T1000 (cell line): ENCODE results near the gene ADAMTSL3.
"Not testable (repeated sequence)": the region's sequence is repeated elsewhere in the genome, so short reads cannot be mapped to it uniquely, and the experiment has no call there.

Source experiments
- DNase-seq: peaks from one replicate; lab custom pipeline; 2025; ENCODE audit warnings: mixed read lengths; lab: John Stamatoyannopoulos, UW

ADAMTSL3 gene

GRCh38 chr15:83919978-83920510 lies 266.1 kb downstream of the ADAMTSL3 start:
- no peak for DNase-seq

GRCh38 chr15:83922649-83923294 lies 268.8 kb downstream of the ADAMTSL3 start:
- no peak for DNase-seq

GRCh38 chr15:83926116-83926515 lies 272.2 kb downstream of the ADAMTSL3 start:
- no peak for DNase-seq

GRCh38 chr15:83927704-83928391 lies 273.9 kb downstream of the ADAMTSL3 start:
- DNase-seq, result no peak

GRCh38 chr15:83928392-83928734 lies 274.4 kb downstream of the ADAMTSL3 start:
- DNase-seq, result no peak

- DNase-seq, result no peak
These were observed 275.0 kb downstream of the ADAMTSL3 start for GRCh38 chr15:83928878-83929418.

GRCh38 chr15:83929619-83930018 lies 275.7 kb downstream of the ADAMTSL3 start:
- no peak for DNase-seq

GRCh38 chr15:83930392-83931212 lies 276.7 kb downstream of the ADAMTSL3 start:
- DNase-seq, result no peak

- DNase-seq, result no peak
These were observed 281.9 kb downstream of the ADAMTSL3 start for GRCh38 chr15:83935774-83936173.

- no peak for DNase-seq
These were observed 286.2 kb downstream of the ADAMTSL3 start for GRCh38 chr15:83940136-83940535.

- DNase-seq, result no peak
These were observed 289.1 kb downstream of the ADAMTSL3 start for GRCh38 chr15:83943043-83943442.

- DNase-seq, result no peak
These were observed 290.0 kb downstream of the ADAMTSL3 start for GRCh38 chr15:83943849-83944404.

- no peak for DNase-seq
These were observed 293.2 kb downstream of the ADAMTSL3 start for GRCh38 chr15:83947156-83947555.

- no peak for DNase-seq
These were observed 300.6 kb downstream of the ADAMTSL3 start for GRCh38 chr15:83954506-83954905.

GRCh38 chr15:83955806-83956265 lies 301.9 kb downstream of the ADAMTSL3 start:
- DNase-seq, result no peak

GRCh38 chr15:83956887-83957286 lies 303.0 kb downstream of the ADAMTSL3 start:
- no peak for DNase-seq

- no peak for DNase-seq
These were observed 305.6 kb downstream of the ADAMTSL3 start for GRCh38 chr15:83959477-83959876.

GRCh38 chr15:83960192-83960829 lies 306.4 kb downstream of the ADAMTSL3 start:
- DNase-seq, result no peak

- no peak for DNase-seq
These were observed 307.4 kb downstream of the ADAMTSL3 start for GRCh38 chr15:83961311-83961710.

GRCh38 chr15:83964967-83965366 lies 311.0 kb downstream of the ADAMTSL3 start:
- DNase-seq, result not testable (repeated sequence)

- no peak for DNase-seq
These were observed 316.5 kb downstream of the ADAMTSL3 start for GRCh38 chr15:83970295-83970890.
